Measurements from ENCODE around the gene RIPK1.

RIPK1 gene

GRCh38 chr6:3133515-3133914 lies 65.2 kb downstream of the RIPK1 start:
- no peaks in the 10 kb centered on the region for H3K27me3 ChIP-seq (ENCODE audit: insufficient read depth, poor library complexity, severe bottlenecking)
- no peak for DNase-seq (ENCODE audit: low read depth in 1 of 2, low spot score in 1 of 2)
- no peak overlapping the region for H3K27ac ChIP-seq (replicated peaks)
- TF ChIP-seq GABPA (IDR thresholded peaks at IDR 0.05; ENCODE audit: low read depth) (no peak), REST (IDR thresholded peaks at IDR 0.05; ENCODE audit: insufficient replicate concordance, low read depth) (no peak), SPI1 (IDR thresholded peaks at IDR 0.05; ENCODE audit: borderline replicate concordance, low read depth) (no peak)
- no peak overlapping the region for H3K4me3 ChIP-seq (replicated peaks; ENCODE audit: insufficient read depth, low read length)

GRCh38 chr6:3135668-3136291 lies 67.5 kb downstream of the RIPK1 start:
- Histone ChIP-seq H3K4me3 (replicated peaks; ENCODE audit: insufficient read depth, low read length) (no peak overlapping the region), H3K27me3 (ENCODE audit: insufficient read depth, poor library complexity, severe bottlenecking) (no peaks in the 10 kb centered on the region), H3K27ac (replicated peaks) (no peak overlapping the region)
- no peak for DNase-seq (ENCODE audit: low read depth in 1 of 2, low spot score in 1 of 2)
- no peak for TF ChIP-seq SPI1 (IDR thresholded peaks at IDR 0.05; ENCODE audit: borderline replicate concordance, low read depth)
- no peak for TF ChIP-seq POLR2AphosphoS5 (IDR thresholded peaks at IDR 0.05; ENCODE audit: low read depth)
- TF ChIP-seq CTCF (IDR thresholded peaks at IDR 0.05; ENCODE audit: insufficient read depth, low read length) = no peak
- no peak for TF ChIP-seq REST (IDR thresholded peaks at IDR 0.05; ENCODE audit: insufficient replicate concordance, low read depth)
- no peak for TF ChIP-seq GABPA (IDR thresholded peaks at IDR 0.05; ENCODE audit: low read depth)

GRCh38 chr6:3136292-3137011 lies 68.2 kb downstream of the RIPK1 start:
- Histone ChIP-seq H3K27me3 (ENCODE audit: insufficient read depth, poor library complexity, severe bottlenecking) (no peaks in the 10 kb centered on the region), H3K4me3 (replicated peaks; ENCODE audit: insufficient read depth, low read length) (no peak overlapping the region), H3K27ac (replicated peaks) (no peak overlapping the region)
- no peak for DNase-seq (ENCODE audit: low read depth in 1 of 2, low spot score in 1 of 2)
- no peak for TF ChIP-seq POLR2AphosphoS5 (IDR thresholded peaks at IDR 0.05; ENCODE audit: low read depth)
- TF ChIP-seq GABPA (IDR thresholded peaks at IDR 0.05; ENCODE audit: low read depth) = no peak
- TF ChIP-seq SPI1 (IDR thresholded peaks at IDR 0.05; ENCODE audit: borderline replicate concordance, low read depth) = no peak
- no peak for TF ChIP-seq REST (IDR thresholded peaks at IDR 0.05; ENCODE audit: insufficient replicate concordance, low read depth)
- no peak for TF ChIP-seq CTCF (IDR thresholded peaks at IDR 0.05; ENCODE audit: insufficient read depth, low read length)
